ENCODE measurements around the gene EMCN. TPM values are rescaled to one million over a fixed set of nuclear protein-coding genes. Genes with fewer than 3 reads are reported as not detected.

The EMCN gene
- total RNA-seq, 1 experiment from 2014 or later = not detected

- H2BK120ac ChIP-seq (ENCODE audit: low read depth, low read length, poor library complexity, severe bottlenecking) = no peak overlapping the region
- no peak overlapping the region for H4K5ac ChIP-seq (ENCODE audit: insufficient read length, low read depth, low read length)
- H2BK12ac ChIP-seq (ENCODE audit: insufficient read length, low read depth, low read length) = no peak overlapping the region
- no peaks in the 10 kb centered on the region for H4K20me1 ChIP-seq (ENCODE audit: control insufficient read depth, insufficient read depth, insufficient read length)
- H3K36me3 Mint-ChIP-seq (ENCODE audit: insufficient read depth in 1 of 3, low read depth in 3 of 3) = no peaks in the 10 kb centered on the region
- no peak overlapping the region for H3K27ac Mint-ChIP-seq
- H3K56ac ChIP-seq (ENCODE audit: insufficient read length, low read depth, low read length) = no peak overlapping the region
- H2BK15ac ChIP-seq (ENCODE audit: low read depth, low read length) = no peak overlapping the region
- DNase-seq = no peak
- no peak overlapping the region for H3K4me3 Mint-ChIP-seq
- no peaks in the 10 kb centered on the region for H3K9me3 ChIP-seq (ENCODE audit: control insufficient read depth, low read depth, low read length)
- H3K9ac ChIP-seq (ENCODE audit: extremely low read depth, insufficient read length, low read length) = no peak overlapping the region
- H3K23ac ChIP-seq (ENCODE audit: insufficient read length, low read depth, low read length) = no peak overlapping the region
- H3K4ac ChIP-seq (ENCODE audit: low read depth, low read length) = no peak overlapping the region
- no peak overlapping the region for H2AK5ac ChIP-seq (ENCODE audit: insufficient read length, low read length)
- no peak overlapping the region for H3K27ac ChIP-seq (ENCODE audit: insufficient read length, low read depth, low read length)
- no peak overlapping the region for H4K8ac ChIP-seq (replicated peaks; ENCODE audit: insufficient read length, low read depth, low read length)
- peaks cover 0 to 2% of the 10 kb centered on the region in 2 experiments; a peak in 2 of 5 replicates for H3K9me3 Mint-ChIP-seq
- TF ChIP-seq, protein P1, sequence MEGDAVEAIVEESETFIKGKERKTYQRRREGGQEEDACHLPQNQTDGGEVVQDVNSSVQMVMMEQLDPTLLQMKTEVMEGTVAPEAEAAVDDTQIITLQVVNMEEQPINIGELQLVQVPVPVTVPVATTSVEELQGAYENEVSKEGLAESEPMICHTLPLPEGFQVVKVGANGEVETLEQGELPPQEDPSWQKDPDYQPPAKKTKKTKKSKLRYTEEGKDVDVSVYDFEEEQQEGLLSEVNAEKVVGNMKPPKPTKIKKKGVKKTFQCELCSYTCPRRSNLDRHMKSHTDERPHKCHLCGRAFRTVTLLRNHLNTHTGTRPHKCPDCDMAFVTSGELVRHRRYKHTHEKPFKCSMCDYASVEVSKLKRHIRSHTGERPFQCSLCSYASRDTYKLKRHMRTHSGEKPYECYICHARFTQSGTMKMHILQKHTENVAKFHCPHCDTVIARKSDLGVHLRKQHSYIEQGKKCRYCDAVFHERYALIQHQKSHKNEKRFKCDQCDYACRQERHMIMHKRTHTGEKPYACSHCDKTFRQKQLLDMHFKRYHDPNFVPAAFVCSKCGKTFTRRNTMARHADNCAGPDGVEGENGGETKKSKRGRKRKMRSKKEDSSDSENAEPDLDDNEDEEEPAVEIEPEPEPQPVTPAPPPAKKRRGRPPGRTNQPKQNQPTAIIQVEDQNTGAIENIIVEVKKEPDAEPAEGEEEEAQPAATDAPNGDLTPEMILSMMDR (conservative IDR thresholded peaks at IDR 0.05) = no peak
- H3K79me2 ChIP-seq (ENCODE audit: insufficient read depth, low read length) = no peaks in the 10 kb centered on the region
- H3K4me1 ChIP-seq (ENCODE audit: insufficient read depth, low read length) = no peaks in the 10 kb centered on the region
- H2BK5ac ChIP-seq (ENCODE audit: insufficient read length, low read length) = no peak overlapping the region
- H3K14ac ChIP-seq (ENCODE audit: insufficient read depth, low read length) = no peak overlapping the region
- H2AFZ ChIP-seq (ENCODE audit: low read length) = no peak overlapping the region
- H3K4me2 ChIP-seq (ENCODE audit: insufficient read depth, insufficient read length, low read length) = no peak overlapping the region
- peaks cover 3 to 6% of the 10 kb centered on the region in 2 experiments; a peak in 1 of 4 replicates for H3K4me1 Mint-ChIP-seq
- no peaks in the 10 kb centered on the region for H3K79me1 ChIP-seq (ENCODE audit: insufficient read depth, low read depth, low read length, poor library complexity, severe bottlenecking)
- no peaks in the 10 kb centered on the region for H3K23me2 ChIP-seq (ENCODE audit: insufficient read length, low read depth, low read length, poor library complexity, severe bottlenecking)
- no peak overlapping the region for H2BK20ac ChIP-seq (ENCODE audit: low read depth, low read length, poor library complexity, severe bottlenecking)
- no peak overlapping the region for H3T11ph ChIP-seq (ENCODE audit: low read length)
- H3K27me3 ChIP-seq (ENCODE audit: insufficient read depth, low read length) = no peaks in the 10 kb centered on the region
- no peaks in the 10 kb centered on the region; the same call in 1 of the 2 replicates for H3K27me3 Mint-ChIP-seq (ENCODE audit: low read depth)
- no peak overlapping the region for H3K18ac ChIP-seq (ENCODE audit: insufficient read length, low read depth, low read length)
- no peak overlapping the region for H4K91ac ChIP-seq (ENCODE audit: insufficient read length, low read depth, low read length)
Observed at GRCh38 chr4:100345585-100345984, 172.2 kb downstream of the EMCN start.

Data from H9 (cell line).